ENCODE data around the gene ENO4. TPM values are rescaled to one million over a fixed set of nuclear protein-coding genes. Genes with fewer than 3 reads are reported as not detected.

Gene ENO4
- total RNA-seq, 1 experiment from 2014 or later, result not detected

- DNase-seq (ENCODE audit: low spot score), result no peak
- in situ Hi-C loops (cut with HindIII; ENCODE audit: low sequenced_read_pairs), result no loop called here
Measured at GRCh38 chr10:116827214-116827671, 22.1 kb upstream of the ENO4 start.

GRCh38 chr10:116828116-116828515 lies 21.2 kb upstream of the ENO4 start:
- in situ Hi-C loops (cut with HindIII; ENCODE audit: low sequenced_read_pairs), result no loop called here
- no peak for DNase-seq (ENCODE audit: low spot score)

GRCh38 chr10:116829711-116830110 lies 19.6 kb upstream of the ENO4 start:
- in situ Hi-C loops (cut with HindIII; ENCODE audit: low sequenced_read_pairs), result no loop called here
- DNase-seq (ENCODE audit: low spot score), result no peak

GRCh38 chr10:116831086-116831485 lies 18.2 kb upstream of the ENO4 start:
- no peak for DNase-seq (ENCODE audit: low spot score)
- in situ Hi-C loops (cut with HindIII; ENCODE audit: low sequenced_read_pairs), result no loop called here

- DNase-seq (ENCODE audit: low spot score), result no peak
- in situ Hi-C loops (cut with HindIII; ENCODE audit: low sequenced_read_pairs), result no loop called here
Measured at GRCh38 chr10:116831790-116832189, 17.5 kb upstream of the ENO4 start.

GRCh38 chr10:116833986-116834985 lies 15.0 kb upstream of the ENO4 start:
- no peak for DNase-seq (ENCODE audit: low spot score)
- in situ Hi-C loops (cut with HindIII; ENCODE audit: low sequenced_read_pairs), result no loop called here

GRCh38 chr10:116835658-116836057 lies 13.6 kb upstream of the ENO4 start:
- in situ Hi-C loops (cut with HindIII; ENCODE audit: low sequenced_read_pairs), result no loop called here
- no peak for DNase-seq (ENCODE audit: low spot score)

- in situ Hi-C loops (cut with HindIII; ENCODE audit: low sequenced_read_pairs), result no loop called here
- no peak for DNase-seq (ENCODE audit: low spot score)
Measured at GRCh38 chr10:116836083-116836482, 13.2 kb upstream of the ENO4 start.

- no peak for DNase-seq (ENCODE audit: low spot score)
- in situ Hi-C loops (cut with HindIII; ENCODE audit: low sequenced_read_pairs), result no loop called here
Measured at GRCh38 chr10:116836902-116837523, 12.3 kb upstream of the ENO4 start.

- in situ Hi-C loops (cut with HindIII; ENCODE audit: low sequenced_read_pairs), result no loop called here
- DNase-seq (ENCODE audit: low spot score), result no peak
Measured at GRCh38 chr10:116838143-116838725, 11.1 kb upstream of the ENO4 start.

- no peak for DNase-seq (ENCODE audit: low spot score)
- in situ Hi-C loops (cut with HindIII; ENCODE audit: low sequenced_read_pairs), result no loop called here
Measured at GRCh38 chr10:116840389-116841075, 8.8 kb upstream of the ENO4 start.

GRCh38 chr10:116845823-116846222 lies 3.5 kb upstream of the ENO4 start:
- in situ Hi-C loops (cut with HindIII; ENCODE audit: low sequenced_read_pairs), result no loop called here
- DNase-seq (ENCODE audit: low spot score), result no peak

GRCh38 chr10:116848032-116848943 lies 1.0 kb upstream of the ENO4 start:
- DNase-seq (ENCODE audit: low spot score), result peak; percentile 38
- in situ Hi-C loops (cut with HindIII; ENCODE audit: low sequenced_read_pairs), result no loop called here

GRCh38 chr10:116848944-116849247 lies 403 bp upstream of the ENO4 start:
- DNase-seq (ENCODE audit: low spot score), result no peak
- in situ Hi-C loops (cut with HindIII; ENCODE audit: low sequenced_read_pairs), result no loop called here

GRCh38 chr10:116850058-116850611 lies 836 bp downstream of the ENO4 start:
- no peak for DNase-seq (ENCODE audit: low spot score)

GRCh38 chr10:116852246-116852645 lies 2.9 kb downstream of the ENO4 start:
- in situ Hi-C loops (cut with HindIII; ENCODE audit: low sequenced_read_pairs), result no loop called here
- DNase-seq (ENCODE audit: low spot score), result no peak

More at GRCh38 chr10:116850058-116850611, 836 bp downstream of the ENO4 start:
- in situ Hi-C loops (cut with HindIII; ENCODE audit: low sequenced_read_pairs), result no loop called here

- DNase-seq (ENCODE audit: low spot score), result no peak
- in situ Hi-C loops (cut with HindIII; ENCODE audit: low sequenced_read_pairs), result no loop called here
Measured at GRCh38 chr10:116853287-116853686, 4.0 kb downstream of the ENO4 start.

GRCh38 chr10:116853701-116854100 lies 4.4 kb downstream of the ENO4 start:
- no peak for DNase-seq (ENCODE audit: low spot score)
- in situ Hi-C loops (cut with HindIII; ENCODE audit: low sequenced_read_pairs), result no loop called here
